Activated T-cell treated with anti-CD3 and anti-CD28 coated beads for 24 hours (primary cell): ENCODE results near the gene LRRC14B.
"Not testable (repeated sequence)": the region's sequence is repeated elsewhere in the genome, so short reads cannot be mapped to it uniquely, and the experiment has no call there.

Experiments
- DNase-seq: peaks from one replicate; pipeline ENCODE4 v3.0.0-alpha.2; 2020; ENCODE audit warnings: low read depth

Gene LRRC14B

GRCh38 chr5:160173-160510, 31.2 kb upstream of the LRRC14B start:
- DNase-seq, result no peak

GRCh38 chr5:160921-161802, 30.1 kb upstream of the LRRC14B start:
- no peak for DNase-seq

DNA sequence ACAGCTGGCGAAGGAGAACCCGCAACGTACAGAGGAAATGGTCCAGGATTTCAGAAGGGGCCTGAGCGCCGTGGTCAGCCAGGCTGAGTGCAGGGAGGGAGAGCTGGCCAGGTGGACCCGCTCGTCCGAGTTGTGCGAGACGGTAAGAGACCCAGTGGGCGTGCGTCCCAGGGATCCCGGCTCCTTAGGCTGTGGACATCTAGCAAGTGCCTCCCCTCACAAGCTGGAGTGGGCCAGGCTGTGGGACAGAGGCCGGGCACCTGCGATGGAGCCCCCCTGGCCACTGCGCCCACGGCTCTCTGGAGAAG, 29.5 kb upstream of the LRRC14B start:
- DNase-seq, result no peak

DNA sequence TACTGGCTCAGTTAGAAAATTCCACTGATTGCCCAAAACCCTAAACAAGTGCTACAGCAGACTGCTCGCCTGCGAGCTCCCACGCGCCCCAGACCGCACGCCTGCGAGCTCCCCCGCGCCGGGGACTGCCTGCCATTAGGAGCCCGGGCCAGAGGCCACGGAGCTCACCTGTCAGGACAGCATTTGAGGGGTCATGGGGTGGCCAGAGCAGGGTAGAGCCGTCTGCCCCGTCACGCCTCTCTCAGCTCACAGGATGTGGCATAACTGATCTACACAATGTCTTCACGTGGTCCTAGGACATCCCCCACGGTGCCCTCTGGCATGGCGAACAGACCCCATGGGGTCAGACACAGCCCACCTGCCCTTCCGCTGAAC, 29.1 kb upstream of the LRRC14B start:
- DNase-seq, result no peak

- DNase-seq, result no peak
Measured at GRCh38 chr5:162565-163337, 28.5 kb upstream of the LRRC14B start.

- no peak for DNase-seq
Measured at GRCh38 chr5:163338-163620, 28.0 kb upstream of the LRRC14B start.

DNA sequence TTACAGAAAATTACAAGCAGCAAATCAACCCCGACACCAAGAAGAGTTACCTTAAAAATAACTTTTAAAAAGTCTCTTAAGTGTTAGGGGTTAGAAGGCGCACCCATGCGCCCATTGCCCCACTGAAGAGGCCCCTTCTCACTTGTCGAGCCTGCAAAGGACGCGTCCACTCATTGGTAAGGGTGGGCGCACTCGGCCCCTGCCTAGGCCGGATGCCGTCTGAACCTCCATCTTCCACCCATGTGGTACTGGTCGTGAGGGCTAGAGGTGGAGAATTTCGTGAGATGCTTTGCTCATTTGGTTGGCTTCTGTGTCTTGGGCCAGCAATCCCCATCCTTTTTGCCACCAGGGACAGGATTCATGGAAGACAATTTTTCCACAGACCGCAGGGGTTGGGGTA, 27.5 kb upstream of the LRRC14B start:
- no peak for DNase-seq

- no peak for DNase-seq
Measured at GRCh38 chr5:164244-164643, 27.1 kb upstream of the LRRC14B start.

- not testable (repeated sequence) for DNase-seq
Measured at GRCh38 chr5:164783-165182, 26.5 kb upstream of the LRRC14B start.

GRCh38 chr5:166441-167372, 24.6 kb upstream of the LRRC14B start:
- no peak for DNase-seq

DNA sequence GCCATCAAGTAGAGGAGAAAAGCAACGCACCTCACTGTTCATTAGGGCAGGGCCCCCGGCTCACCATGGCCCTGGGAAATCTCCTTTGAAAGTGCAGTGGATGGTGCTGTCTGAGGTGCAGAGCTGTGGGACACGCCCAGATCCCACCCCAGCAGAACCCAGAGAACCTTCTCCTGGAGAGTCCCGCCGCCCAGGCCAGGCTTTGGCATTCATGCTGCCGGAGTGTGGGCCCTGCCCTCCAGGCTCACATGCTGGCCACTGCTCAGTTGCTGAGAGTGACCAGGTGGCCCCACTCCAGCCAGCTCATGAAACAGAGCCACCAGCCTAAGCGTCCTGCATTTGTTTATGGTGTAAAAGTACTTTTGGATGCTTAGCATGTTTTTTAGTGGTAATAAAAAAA, 23.8 kb upstream of the LRRC14B start:
- no peak for DNase-seq

DNA sequence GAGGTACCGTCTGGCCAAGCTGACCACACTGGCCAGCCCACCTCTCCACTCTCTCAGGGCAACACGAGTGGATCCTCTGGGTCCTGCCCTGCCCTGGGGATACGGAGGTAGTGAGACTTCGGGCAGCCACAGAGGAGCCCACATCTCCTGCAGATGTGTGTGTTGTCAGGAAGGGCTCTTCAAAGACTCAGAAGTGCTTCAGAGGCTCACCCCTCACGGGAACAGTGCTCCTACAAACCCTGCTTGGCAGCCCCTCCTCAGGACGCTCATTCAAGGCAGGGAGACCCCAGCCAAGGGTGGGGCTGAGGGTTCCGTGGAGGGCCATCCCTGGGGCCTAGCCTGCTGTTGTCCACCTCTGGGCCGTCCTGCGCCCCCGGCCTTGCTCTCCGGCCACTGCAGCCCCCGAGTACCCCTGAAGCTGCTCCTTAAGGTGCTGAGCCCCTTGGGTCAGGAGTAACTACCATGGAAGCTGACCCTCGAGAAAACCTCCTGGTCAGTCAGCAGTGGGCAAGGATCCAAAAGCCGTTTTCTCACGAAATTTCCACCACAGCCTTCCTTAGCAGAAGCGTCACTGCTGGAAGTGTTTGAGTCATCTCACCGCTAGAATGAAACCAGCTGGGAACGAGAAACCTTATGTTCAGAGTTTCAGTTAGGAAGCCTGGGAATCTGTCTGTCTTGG, 23.2 kb upstream of the LRRC14B start:
- DNase-seq, result no peak

DNA sequence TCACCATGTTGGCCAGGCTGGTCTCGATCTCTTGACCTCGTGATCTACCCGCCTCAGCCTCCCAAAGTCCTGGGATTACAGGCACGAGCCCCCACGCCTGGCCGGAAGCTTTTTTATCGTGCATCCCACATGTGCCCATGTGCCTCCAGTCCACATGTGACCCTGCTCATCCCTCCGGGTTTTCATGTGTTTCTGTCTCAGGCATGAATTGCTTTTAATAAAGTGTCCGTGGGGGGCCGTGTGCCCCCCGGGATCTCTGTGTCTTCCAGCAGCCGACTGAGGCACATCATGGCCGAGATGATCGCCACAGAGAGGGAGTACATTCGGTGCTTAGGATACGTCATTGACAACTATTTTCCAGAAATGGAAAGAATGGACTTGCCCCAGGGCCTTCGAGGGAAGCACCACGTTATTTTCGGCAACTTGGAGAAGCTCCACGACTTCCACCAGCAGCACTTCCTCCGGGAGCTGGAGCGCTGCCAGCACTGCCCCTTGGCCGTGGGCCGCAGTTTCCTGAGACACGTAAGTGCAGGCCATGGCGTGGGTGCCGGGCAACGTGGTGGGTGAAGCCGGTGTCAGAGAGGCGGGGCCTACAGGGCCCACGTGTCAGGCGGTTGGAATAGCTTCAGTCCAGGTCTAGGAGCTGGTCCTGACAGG, 22.1 kb upstream of the LRRC14B start:
- no peak for DNase-seq

- DNase-seq, result no peak
Measured at GRCh38 chr5:169728-170094, 21.6 kb upstream of the LRRC14B start.

GRCh38 chr5:170971-171800, 20.1 kb upstream of the LRRC14B start:
- DNase-seq, result no peak

DNA sequence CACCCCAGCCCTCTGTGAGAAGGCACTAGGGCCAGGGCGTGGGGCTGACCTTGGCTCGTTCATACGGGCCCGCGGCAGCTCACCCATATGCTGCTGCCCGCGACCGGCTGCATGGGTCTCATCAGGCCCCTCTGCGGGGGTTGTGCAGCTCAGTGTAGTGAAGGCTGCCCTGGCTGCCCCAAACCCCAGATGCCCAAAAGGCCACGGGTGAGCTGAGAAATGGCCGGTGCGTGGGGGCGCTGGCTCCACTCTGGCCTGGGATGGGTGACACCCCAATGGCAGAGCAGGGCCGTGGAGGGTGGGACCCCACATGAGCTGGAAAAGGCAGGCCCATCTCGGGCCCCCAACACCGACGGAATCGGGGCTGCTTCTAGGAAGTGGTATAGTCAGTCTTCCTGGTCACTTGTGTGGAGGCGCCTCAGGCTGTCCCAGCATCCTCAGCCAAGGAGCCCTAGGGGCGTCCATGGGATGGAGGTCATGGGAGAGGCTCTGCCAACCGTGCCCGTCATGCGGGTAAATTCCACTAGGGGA, 19.4 kb upstream of the LRRC14B start:
- no peak for DNase-seq

GRCh38 chr5:172421-172820, 18.9 kb upstream of the LRRC14B start:
- DNase-seq, result no peak

DNA sequence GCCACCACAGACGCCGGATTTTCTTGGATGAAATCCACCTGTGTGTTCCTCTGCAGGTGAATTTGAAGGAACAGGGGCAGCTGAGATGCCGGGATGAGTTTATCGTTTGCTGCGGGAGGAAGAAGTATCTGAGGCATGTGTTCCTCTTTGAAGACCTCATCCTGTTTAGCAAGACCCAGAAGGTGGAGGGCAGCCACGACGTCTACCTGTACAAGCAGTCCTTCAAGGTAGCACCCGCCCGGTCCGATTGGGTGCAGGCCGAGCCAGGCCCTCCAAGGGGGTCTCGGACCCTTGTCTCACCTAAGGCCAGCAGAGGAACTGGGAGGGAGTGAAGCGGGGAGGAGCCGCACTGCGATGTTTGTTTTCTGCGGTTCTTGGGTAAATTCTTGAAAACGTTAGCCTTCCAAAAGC, 18.4 kb upstream of the LRRC14B start:
- no peak for DNase-seq

- no peak for DNase-seq
Measured at GRCh38 chr5:173392-174290, 17.7 kb upstream of the LRRC14B start.

DNA sequence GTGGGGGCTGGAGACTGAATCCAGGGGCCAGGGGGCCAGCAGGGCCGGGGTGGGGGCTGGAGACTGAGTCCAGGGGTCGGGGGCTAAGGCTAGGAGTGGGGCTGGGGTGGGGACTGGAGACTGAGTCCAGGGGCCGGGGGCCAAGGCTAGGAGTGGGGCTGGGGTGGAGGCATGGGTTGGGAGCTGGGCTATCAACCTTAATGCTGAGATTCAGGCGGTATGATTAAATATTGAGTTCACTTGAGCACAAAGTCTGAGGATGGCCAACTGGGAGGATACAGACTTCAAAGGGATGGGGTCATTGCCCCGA, 17.0 kb upstream of the LRRC14B start:
- no peak for DNase-seq
